Measurements from ENCODE around the gene JUN. TPM values are rescaled to one million over a fixed set of nuclear protein-coding genes. Genes with fewer than 3 reads are reported as not detected.

The JUN gene
- total and polyA plus RNA-seq, 4 donors: 31.3 to 275 (median 108) TPM

DNA sequence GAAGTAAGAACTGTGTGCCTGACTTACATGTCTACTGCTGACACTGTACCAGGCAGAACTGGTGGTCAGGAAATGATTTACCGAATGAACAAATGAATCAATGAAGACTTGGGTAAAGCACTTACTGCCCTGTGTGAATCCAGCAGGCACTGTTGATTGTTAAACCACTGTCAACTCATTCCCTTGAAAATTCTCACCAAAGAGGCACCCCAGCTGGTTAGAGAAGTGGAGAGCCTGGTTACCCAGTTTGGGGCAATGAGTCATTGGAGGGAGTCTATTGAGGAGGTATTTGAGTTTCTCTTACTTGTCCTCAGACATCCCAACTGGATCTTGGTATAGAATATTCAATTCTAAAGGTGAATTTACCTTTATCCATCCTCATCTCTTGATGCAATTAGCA lies 34.2 kb downstream of the JUN start:
- H3K27me3 ChIP-seq (ENCODE audit: control insufficient read depth in 1 of 2, insufficient read depth in 2 of 2, low read length in 1 of 2): no peaks in the 10 kb centered on the region
- no peaks in the 10 kb centered on the region for H3K9me3 ChIP-seq (ENCODE audit: control insufficient read depth, low read length)
- intact Hi-C loops (cut with DNase I): no loop called here
- H3K4me1 ChIP-seq (ENCODE audit: control insufficient read depth in 1 of 2, insufficient read depth in 2 of 2, low read length in 2 of 2): peaks cover 0 to 4% of the 10 kb centered on the region in 2 donors
- H3K27ac ChIP-seq (ENCODE audit: low read depth in 1 of 2, low read length in 2 of 2): no peak overlapping the region
- H3K4me3 ChIP-seq (ENCODE audit: low read length in 2 of 2): no peak overlapping the region
- no peak for ATAC-seq (ENCODE audit: low FRiP score)
- 96 to 98% methylated on average over 1 of the region's 1 CpG for WGBS, 2 donors
- no peaks in the 10 kb centered on the region for H3K36me3 ChIP-seq (ENCODE audit: control insufficient read depth in 1 of 2, insufficient read depth in 2 of 2, low read length in 1 of 2)
- DNase-seq: no peak

DNA sequence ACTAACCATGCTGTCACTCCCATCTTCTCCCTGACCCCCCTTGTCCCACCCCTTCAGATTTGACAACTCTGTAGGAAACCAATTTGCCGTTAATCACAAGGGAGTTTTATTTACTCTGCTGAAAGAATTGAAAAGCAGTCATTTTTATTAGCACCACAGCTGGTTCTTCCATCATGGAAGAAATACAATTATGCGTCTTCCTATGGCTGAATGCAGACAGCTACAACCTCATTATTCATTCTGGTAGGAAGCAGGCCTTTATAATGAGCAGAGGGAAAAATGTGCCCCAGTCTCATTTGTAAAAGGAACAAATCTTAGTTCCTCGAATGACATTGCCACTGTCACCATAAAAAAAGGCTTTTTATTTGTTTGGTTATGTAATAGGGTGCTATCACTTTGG lies 35.2 kb downstream of the JUN start:
- intact Hi-C loops (cut with DNase I): no loop called here
- no peaks in the 10 kb centered on the region for H3K27me3 ChIP-seq (ENCODE audit: control insufficient read depth in 1 of 2, insufficient read depth in 2 of 2, low read length in 1 of 2)
- H3K9me3 ChIP-seq (ENCODE audit: control insufficient read depth, low read length): no peaks in the 10 kb centered on the region
- no peaks in the 10 kb centered on the region for H3K36me3 ChIP-seq (ENCODE audit: control insufficient read depth in 1 of 2, insufficient read depth in 2 of 2, low read length in 1 of 2)
- ATAC-seq (ENCODE audit: low FRiP score) (no peak), DNase-seq (no peak)
- WGBS, 2 donors: 65 to 77% methylated on average over 3 of the region's 3 CpGs
- H3K4me3 ChIP-seq (ENCODE audit: low read length in 2 of 2): no peak overlapping the region
- no peaks in the 10 kb centered on the region for H3K4me1 ChIP-seq (ENCODE audit: control insufficient read depth in 1 of 2, insufficient read depth in 2 of 2, low read length in 2 of 2)
- no peak overlapping the region for H3K27ac ChIP-seq (ENCODE audit: low read depth in 1 of 2, low read length in 2 of 2)

DNA sequence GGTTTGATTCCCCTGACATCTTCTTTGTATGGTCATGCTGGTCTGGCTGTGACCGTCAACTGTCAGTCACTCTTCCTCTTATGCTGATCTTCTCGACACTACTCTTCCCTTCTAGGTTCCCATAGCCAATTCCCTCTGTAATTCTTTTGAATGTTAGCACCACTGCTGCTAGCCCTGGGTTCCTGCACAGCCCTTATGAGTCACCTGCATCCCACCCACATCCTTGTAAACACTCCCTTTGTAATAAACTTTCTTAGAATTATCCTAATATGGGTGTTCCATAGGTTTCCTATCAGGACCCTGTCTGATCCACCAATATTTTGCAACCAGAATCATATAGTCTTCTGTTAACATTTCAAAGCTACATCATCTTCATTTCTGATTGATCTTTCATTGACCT lies 37.1 kb downstream of the JUN start:
- Histone ChIP-seq H3K27me3 (ENCODE audit: control insufficient read depth in 1 of 2, insufficient read depth in 2 of 2, low read length in 1 of 2) (no peaks in the 10 kb centered on the region), H3K4me1 (ENCODE audit: control insufficient read depth in 1 of 2, insufficient read depth in 2 of 2, low read length in 2 of 2) (no peaks in the 10 kb centered on the region), H3K27ac (ENCODE audit: low read depth in 1 of 2, low read length in 2 of 2) (no peak overlapping the region), H3K36me3 (ENCODE audit: control insufficient read depth in 1 of 2, insufficient read depth in 2 of 2, low read length in 1 of 2) (no peaks in the 10 kb centered on the region), H3K9me3 (ENCODE audit: control insufficient read depth, low read length) (no peaks in the 10 kb centered on the region), H3K4me3 (ENCODE audit: low read length in 2 of 2) (no peak overlapping the region)
- DNase-seq: no peak
- intact Hi-C loops (cut with DNase I): no loop called here
- WGBS, 2 donors: 95 to 100% methylated on average over 2 of the region's 2 CpGs
- no peak for ATAC-seq (ENCODE audit: low FRiP score)

DNA sequence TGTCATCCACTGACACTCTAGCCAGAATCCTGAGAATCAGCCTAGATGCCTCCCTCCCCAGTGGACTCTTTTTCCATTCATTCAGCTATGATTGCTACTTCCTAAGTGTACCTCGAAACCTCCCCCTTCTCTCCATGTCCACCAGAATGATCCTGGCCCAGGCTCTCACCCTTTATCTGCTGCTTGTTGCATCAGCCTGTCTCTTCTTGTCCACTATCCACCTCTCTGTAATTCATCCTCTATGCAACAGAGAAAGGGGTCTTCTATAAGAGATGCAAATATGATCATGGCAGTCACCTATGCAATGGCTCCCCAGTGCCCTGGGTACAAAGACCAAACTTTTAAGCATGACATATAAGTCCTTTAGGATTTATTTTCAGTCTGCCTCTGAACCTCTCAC lies 37.7 kb downstream of the JUN start:
- Histone ChIP-seq H3K27ac (ENCODE audit: low read depth in 1 of 2, low read length in 2 of 2) (no peak overlapping the region), H3K4me3 (ENCODE audit: low read length in 2 of 2) (no peak overlapping the region), H3K36me3 (ENCODE audit: control insufficient read depth in 1 of 2, insufficient read depth in 2 of 2, low read length in 1 of 2) (no peaks in the 10 kb centered on the region), H3K9me3 (ENCODE audit: control insufficient read depth, low read length) (no peaks in the 10 kb centered on the region), H3K27me3 (ENCODE audit: control insufficient read depth in 1 of 2, insufficient read depth in 2 of 2, low read length in 1 of 2) (no peaks in the 10 kb centered on the region), H3K4me1 (ENCODE audit: control insufficient read depth in 1 of 2, insufficient read depth in 2 of 2, low read length in 2 of 2) (no peaks in the 10 kb centered on the region)
- 94 to 96% methylated on average over 1 of the region's 1 CpG for WGBS, 2 donors
- no peak for ATAC-seq (ENCODE audit: low FRiP score)
- intact Hi-C loops (cut with DNase I): no loop called here
- DNase-seq: no peak

DNA sequence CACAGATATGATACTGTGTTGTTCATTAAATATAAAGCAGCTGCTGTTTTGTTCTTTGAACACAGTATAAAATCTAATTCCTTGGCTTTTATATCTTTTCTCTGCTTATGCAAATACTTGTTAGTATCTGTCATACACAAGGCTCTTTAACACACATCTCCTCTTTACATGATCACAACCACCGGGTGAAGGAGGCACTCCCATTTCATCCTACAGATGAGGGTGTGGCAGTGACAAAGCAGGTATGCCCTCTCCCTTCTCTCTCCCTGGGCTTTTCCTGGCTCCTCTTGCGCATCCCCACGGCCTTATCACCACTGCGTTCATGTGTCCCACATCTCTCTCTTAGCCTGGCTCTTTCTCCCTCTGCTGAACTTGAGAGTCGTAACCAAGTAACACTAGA lies 38.2 kb downstream of the JUN start:
- intact Hi-C loops (cut with DNase I): no loop called here
- DNase-seq (no peak), ATAC-seq (ENCODE audit: low FRiP score) (no peak)
- WGBS, 2 donors: 67 to 77% methylated on average over 5 of the region's 5 CpGs
- no peaks in the 10 kb centered on the region for H3K9me3 ChIP-seq (ENCODE audit: control insufficient read depth, low read length)
- no peaks in the 10 kb centered on the region for H3K36me3 ChIP-seq (ENCODE audit: control insufficient read depth in 1 of 2, insufficient read depth in 2 of 2, low read length in 1 of 2)
- H3K27me3 ChIP-seq (ENCODE audit: control insufficient read depth in 1 of 2, insufficient read depth in 2 of 2, low read length in 1 of 2): no peaks in the 10 kb centered on the region
- H3K4me1 ChIP-seq (ENCODE audit: control insufficient read depth in 1 of 2, insufficient read depth in 2 of 2, low read length in 2 of 2): no peaks in the 10 kb centered on the region
- H3K27ac ChIP-seq (ENCODE audit: low read depth in 1 of 2, low read length in 2 of 2): no peak overlapping the region
- H3K4me3 ChIP-seq (ENCODE audit: low read length in 2 of 2): no peak overlapping the region

DNA sequence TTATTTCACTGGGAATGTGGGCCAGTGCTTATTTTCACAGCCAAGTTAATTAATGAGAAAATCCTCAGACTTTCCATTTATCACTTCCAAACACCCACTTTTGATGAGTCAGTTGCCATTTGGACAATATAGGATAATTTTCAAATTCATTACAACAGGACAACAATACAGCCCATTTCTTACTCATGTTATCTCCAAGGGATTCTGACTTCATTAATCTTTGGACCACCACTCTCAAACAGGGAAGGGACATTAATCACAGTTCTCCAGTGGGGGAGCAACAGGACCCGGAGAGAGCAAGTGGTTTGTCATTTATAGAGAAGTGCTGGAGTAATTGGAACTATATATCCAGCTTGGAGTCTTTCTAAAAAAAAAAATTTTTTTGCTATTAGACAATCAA lies 38.7 kb downstream of the JUN start:
- Histone ChIP-seq H3K4me1 (ENCODE audit: control insufficient read depth in 1 of 2, insufficient read depth in 2 of 2, low read length in 2 of 2) (no peaks in the 10 kb centered on the region), H3K9me3 (ENCODE audit: control insufficient read depth, low read length) (no peaks in the 10 kb centered on the region), H3K27ac (ENCODE audit: low read depth in 1 of 2, low read length in 2 of 2) (no peak overlapping the region), H3K4me3 (ENCODE audit: low read length in 2 of 2) (no peak overlapping the region), H3K36me3 (ENCODE audit: control insufficient read depth in 1 of 2, insufficient read depth in 2 of 2, low read length in 1 of 2) (no peaks in the 10 kb centered on the region), H3K27me3 (ENCODE audit: control insufficient read depth in 1 of 2, insufficient read depth in 2 of 2, low read length in 1 of 2) (no peaks in the 10 kb centered on the region)
- DNase-seq: no peak
- no peak for ATAC-seq (ENCODE audit: low FRiP score)
- 49 to 55% methylated on average over 1 of the region's 1 CpG for whole genome bisulfite sequencing, 2 donors
- intact Hi-C loops (cut with DNase I): no loop called here

DNA sequence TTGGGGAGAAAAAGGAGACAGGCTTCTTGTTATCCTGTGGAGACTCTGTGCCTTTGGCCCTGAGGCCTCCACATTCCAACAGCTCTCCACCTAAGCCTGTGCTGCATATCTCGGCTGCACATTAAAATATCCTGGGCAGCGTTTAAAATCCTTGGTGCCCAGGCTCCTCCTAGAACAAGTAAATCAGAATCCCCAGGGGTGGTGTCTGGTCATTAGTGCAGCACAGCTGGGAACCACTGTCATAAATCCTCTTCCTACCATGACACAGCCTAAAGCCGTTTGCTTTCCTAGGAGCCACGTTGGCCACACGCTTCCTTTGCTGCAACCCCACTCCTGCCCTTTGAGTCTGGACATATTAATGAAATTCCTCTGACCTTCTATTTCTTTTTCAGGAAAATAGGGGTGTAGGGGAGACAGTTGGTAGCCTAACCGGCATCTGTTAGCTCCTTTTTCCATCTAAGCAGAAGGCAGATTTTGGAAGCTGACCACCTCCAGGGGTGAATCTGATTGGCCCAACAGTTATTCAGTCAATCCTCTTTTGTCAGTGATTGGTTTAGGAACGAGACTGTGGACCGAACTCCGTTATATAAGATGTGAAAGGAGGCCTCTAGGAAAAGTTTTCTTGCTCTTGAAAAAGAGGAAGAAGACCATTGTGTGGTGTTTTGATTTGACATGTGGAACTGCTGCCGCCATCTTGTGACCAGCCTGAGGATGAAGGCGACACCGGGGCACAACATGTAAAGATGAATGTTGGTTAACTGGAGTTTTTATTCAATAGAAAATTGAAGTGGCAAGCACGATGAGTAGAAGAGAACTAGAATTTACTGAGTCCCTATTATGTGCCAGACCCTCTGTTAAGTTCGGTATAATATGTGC lies 41.9 kb downstream of the JUN start:
- ATAC-seq (ENCODE audit: low FRiP score): no peak
- Histone ChIP-seq H3K9me3 (ENCODE audit: control insufficient read depth, low read length) (no peaks in the 10 kb centered on the region), H3K27me3 (ENCODE audit: control insufficient read depth in 1 of 2, insufficient read depth in 2 of 2, low read length in 1 of 2) (no peaks in the 10 kb centered on the region), H3K27ac (ENCODE audit: low read depth in 1 of 2, low read length in 2 of 2) (no peak overlapping the region), H3K36me3 (ENCODE audit: control insufficient read depth in 1 of 2, insufficient read depth in 2 of 2, low read length in 1 of 2) (no peaks in the 10 kb centered on the region), H3K4me3 (ENCODE audit: low read length in 2 of 2) (no peak overlapping the region), H3K4me1 (ENCODE audit: control insufficient read depth in 1 of 2, insufficient read depth in 2 of 2, low read length in 2 of 2) (no peaks in the 10 kb centered on the region)
- intact Hi-C loops (cut with DNase I): loop anchor here (2.0 kb wide), 2 partner anchors 27 to 957 kb away; no protein-coding TSS in a partner anchor
- no peak for DNase-seq
- 91 to 94% methylated on average over 14 of the region's 14 CpGs for WGBS, 2 donors

DNA sequence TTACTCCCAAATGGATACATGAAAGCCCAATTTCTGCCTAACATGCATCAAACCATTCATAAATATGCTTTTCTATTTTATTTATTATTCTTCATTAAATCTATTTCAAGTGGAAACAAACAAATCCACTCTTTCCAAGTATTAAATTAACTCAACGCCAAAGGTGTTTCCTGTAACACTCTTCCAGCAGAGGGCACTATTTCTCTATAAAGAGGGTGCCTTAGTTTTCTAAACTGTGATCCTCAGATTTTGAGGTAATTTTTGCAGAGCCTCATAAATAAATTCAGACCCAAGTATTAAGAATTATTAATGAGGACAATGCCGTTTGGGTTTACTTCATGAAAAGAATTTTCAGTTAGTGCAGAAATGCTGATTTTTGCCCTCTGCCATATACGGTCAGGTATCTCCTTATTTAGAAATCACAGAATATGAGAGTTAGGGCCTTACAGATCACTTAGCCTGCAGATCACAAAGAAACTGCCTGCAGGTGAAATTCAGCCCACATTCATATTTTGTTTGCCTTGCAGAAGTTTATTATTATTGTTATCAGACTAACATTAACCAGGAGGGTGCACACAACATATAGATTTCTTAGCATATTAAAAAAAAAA lies 43.9 kb downstream of the JUN start:
- no peaks in the 10 kb centered on the region for H3K27me3 ChIP-seq (ENCODE audit: control insufficient read depth in 1 of 2, insufficient read depth in 2 of 2, low read length in 1 of 2)
- intact Hi-C loops (cut with DNase I): loop anchor here (2.0 to 5.0 kb wide), 4 partner anchors 29 to 1017 kb away; no protein-coding TSS in a partner anchor
- WGBS, 2 donors: 10 to 14% methylated on average over 3 of the region's 3 CpGs

DNA sequence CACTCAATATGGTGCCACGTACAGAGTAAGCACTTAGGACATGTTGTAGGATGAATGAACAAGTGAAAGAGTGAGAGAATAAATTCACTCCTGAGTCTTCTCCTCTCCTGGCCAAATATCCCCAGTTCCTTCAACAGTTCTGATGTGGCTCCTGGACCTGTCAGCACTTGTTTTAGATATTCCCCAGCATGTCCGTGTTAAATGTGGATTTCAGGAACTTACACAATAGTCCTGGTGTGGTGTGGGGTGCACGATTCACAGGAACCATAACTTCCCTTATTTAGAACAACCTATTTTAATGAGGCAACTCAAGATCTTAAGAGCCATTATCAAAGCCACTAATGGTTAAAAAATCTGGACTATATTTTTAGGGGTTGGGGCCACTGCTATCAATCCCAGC lies 45.0 kb downstream of the JUN start:
- intact Hi-C loops (cut with DNase I): loop anchor here in 1 of 2 donors (5.0 kb wide), 2 partner anchors 963 to 1018 kb away; no protein-coding TSS in a partner anchor

More for the DNA sequence above, 43.9 kb downstream of the JUN start:
- Histone ChIP-seq H3K27ac (ENCODE audit: low read depth in 1 of 2, low read length in 2 of 2) (no peak overlapping the region), H3K9me3 (ENCODE audit: control insufficient read depth, low read length) (no peaks in the 10 kb centered on the region), H3K36me3 (ENCODE audit: control insufficient read depth in 1 of 2, insufficient read depth in 2 of 2, low read length in 1 of 2) (no peaks in the 10 kb centered on the region), H3K4me3 (ENCODE audit: low read length in 2 of 2) (no peak overlapping the region), H3K4me1 (ENCODE audit: control insufficient read depth in 1 of 2, insufficient read depth in 2 of 2, low read length in 2 of 2) (no peaks in the 10 kb centered on the region)
- DNase-seq: no peak
- peak; percentile 70 for ATAC-seq (ENCODE audit: low FRiP score)

More for the DNA sequence above, 45.0 kb downstream of the JUN start:
- Histone ChIP-seq H3K4me1 (ENCODE audit: control insufficient read depth in 1 of 2, insufficient read depth in 2 of 2, low read length in 2 of 2) (no peaks in the 10 kb centered on the region), H3K9me3 (ENCODE audit: control insufficient read depth, low read length) (no peaks in the 10 kb centered on the region), H3K4me3 (ENCODE audit: low read length in 2 of 2) (no peak overlapping the region), H3K36me3 (ENCODE audit: control insufficient read depth in 1 of 2, insufficient read depth in 2 of 2, low read length in 1 of 2) (no peaks in the 10 kb centered on the region), H3K27ac (ENCODE audit: low read depth in 1 of 2, low read length in 2 of 2) (no peak overlapping the region), H3K27me3 (ENCODE audit: control insufficient read depth in 1 of 2, insufficient read depth in 2 of 2, low read length in 1 of 2) (no peaks in the 10 kb centered on the region)
- ATAC-seq (ENCODE audit: low FRiP score) (no peak), DNase-seq (no peak)
- 68 to 76% methylated on average over 3 of the region's 3 CpGs for WGBS, 2 donors

All from aorta (tissue), 5 donors.